Activated naive CD4-positive, alpha-beta T cell (primary cell): Measurements from ENCODE around the gene GRIA2.

Experiments used
- DNase-seq, 4 experiments: peaks; one replicate each; lab custom pipeline; 2025; lab: John Stamatoyannopoulos, UW

Gene GRIA2

DNA sequence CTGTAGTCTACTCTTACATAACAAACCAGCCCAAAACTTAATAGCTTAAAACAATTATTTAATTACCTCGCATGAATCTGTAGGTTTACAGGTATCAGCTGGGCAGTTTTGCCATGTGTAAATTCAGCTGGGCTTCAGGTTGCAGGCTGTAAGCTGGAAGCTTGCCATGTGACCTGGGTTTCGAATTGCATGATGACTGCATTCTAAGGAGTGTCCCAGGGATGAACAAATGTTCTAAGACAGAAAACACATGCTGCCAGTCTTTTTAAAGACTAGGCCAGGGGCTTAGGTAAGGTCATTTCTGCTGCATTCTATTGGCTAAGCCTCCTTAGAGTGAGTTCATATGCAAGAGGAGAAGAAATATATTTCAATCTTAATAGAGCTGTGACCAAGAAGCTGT, 44.8 kb downstream of the GRIA2 start:
- no peak for DNase-seq

DNA sequence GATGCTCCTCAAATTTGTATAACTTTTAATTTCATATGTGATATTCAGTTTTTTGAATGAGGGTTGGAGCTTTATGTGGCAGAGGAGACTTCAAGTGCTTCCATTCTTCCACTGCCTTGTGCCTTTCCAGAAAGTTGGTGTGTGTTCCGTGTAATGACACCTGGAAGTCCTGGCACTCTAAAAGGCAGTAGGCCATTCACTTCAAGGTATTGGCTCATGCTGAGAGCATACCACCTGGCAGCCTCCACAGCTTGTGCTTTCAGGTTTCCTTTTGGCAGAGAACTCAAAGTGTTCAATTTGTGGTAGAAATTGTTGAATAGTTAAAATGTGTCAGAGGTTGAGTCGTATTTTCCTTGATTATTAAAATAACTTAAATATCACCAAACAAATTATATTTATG, 49.6 kb downstream of the GRIA2 start:
- DNase-seq, result no peak

DNA sequence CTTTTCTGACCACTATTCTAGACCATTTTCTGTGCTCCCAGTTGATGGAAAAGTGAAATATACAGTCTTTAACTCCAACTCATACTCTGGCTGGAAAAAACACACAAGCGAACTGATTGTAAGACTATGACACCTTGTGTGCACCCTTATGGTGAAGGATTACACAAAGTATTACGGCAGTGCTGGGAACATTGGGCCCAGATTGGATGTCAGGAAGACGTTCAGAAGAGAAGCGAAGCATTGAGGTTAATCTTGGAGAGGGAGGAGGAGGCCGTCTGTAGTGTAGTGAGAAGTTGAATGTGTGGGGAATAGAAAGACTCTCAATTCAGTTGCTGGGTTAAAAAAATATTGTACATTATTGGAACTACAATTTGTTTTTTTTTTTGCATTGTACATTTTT, 50.0 kb downstream of the GRIA2 start:
- DNase-seq, result no peak

DNA sequence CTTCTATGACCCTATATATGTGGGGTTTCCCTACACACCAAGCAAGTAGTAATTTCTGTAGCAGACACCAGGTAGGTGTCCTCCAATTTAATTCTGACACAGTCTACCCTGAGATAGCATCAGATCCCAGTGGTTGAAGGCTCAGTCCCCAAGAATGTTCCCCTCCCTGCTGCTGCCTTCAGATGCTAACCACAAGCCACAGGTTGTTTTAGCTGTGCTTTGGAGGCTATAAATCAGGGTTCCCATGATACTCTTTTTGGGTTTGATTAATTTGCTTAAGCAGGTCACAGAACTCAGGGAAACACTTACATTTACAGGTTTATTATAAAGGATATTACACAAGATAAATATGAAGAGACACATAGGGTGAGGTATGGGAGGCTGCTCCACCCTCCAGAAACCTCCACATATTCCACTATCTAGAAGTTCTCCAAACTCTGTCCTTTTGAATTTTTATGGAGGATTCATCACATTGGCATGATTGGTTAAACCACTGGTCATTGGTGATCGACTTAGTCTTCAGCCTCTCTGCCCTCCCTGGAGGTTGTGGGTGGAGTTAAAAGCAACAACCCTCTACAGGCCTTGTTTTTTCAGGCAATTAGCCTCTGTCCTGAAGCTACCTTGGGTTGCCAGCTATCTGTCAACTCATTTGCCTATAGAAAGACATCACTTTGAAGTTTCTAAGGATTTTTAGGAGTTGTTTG, 50.8 kb downstream of the GRIA2 start:
- no peak for DNase-seq

DNA sequence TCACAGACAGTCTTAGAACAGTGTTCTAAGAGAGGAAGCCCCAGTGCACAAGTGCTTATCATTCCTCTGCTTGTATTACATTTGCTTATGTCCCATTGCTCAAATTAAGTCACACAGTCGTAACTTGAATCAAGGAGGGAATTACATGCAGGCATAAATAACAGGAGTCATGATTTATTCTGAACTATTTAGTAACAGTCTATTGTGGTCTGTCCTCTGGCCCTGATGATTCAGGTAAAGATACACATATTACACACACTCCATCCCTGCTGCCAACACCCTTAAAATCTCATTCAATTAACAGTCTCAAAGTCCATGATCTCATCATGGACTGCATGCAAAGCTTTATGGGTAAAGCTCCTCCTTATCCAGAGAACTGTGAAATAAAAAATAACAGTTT, 60.1 kb downstream of the GRIA2 start:
- no peak for DNase-seq

DNA sequence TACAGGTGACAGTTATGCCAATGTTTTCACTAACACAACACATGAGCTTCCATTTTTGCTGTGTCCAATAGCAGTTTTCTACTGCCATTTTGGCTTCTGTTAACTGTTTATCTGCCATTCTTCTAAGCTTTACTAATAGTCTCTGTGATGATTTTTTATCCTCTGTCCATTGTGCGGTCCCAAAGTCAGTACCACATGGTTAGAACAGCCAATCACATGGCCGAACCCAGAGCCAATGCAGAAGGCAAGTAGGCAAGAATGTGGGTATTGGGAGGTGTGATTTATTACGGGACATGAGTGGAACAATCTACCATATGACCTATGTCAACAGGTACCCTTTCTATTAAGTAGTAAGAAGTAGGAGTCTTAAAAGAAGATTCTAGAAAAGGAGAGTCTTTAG, 61.5 kb downstream of the GRIA2 start:
- no peak for DNase-seq

- no peak for DNase-seq
These were observed 66.9 kb downstream of the GRIA2 start for GRCh38 chr4:157287445-157287844.

DNA sequence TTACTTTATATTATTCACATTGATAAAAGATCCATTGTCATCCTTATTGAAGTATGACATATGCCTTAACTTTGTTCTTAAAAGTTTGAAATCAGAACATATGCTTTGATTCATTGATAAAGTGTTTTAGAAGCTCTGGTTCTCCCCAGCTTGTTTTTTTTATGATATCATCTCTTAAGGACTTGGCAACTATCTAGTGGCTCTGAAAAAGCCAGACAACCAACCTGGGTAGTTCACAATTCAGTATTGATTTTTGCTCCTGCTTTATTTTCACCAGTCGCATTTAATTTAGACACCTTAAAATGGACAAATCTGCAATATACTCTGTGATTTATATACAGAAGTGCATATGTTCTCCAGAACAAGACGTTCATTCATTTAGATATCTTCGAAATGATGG, 70.1 kb downstream of the GRIA2 start:
- DNase-seq, result no peak

DNA sequence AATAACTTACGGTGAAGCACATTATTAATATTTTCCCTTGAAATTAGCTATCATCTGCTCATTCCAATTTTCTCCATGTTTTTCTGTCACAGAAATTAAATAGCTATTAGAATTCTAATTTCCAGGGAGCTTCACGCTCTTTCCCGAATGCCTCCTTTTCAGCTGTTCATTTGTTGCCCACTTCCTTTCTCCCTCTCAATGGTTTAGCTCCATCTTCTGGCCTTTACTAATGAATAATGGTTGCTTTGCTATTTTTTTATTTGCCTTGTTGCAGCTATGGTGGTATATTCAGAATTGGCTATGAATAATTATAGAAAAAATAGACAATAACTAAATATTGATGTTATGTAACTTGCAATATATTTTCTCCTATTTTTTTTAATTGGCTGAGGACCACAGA, 70.5 kb downstream of the GRIA2 start:
- DNase-seq, result no peak

- no peak for DNase-seq
These were observed 73.1 kb downstream of the GRIA2 start for GRCh38 chr4:157293673-157294072.

GRCh38 chr4:157294575-157294974, 74.0 kb downstream of the GRIA2 start:
- no peak for DNase-seq

GRCh38 chr4:157300701-157301100, 80.2 kb downstream of the GRIA2 start:
- DNase-seq, result no peak

- no peak for DNase-seq
These were observed 83.0 kb downstream of the GRIA2 start for GRCh38 chr4:157303471-157303960.

- no peak for DNase-seq
These were observed 84.2 kb downstream of the GRIA2 start for GRCh38 chr4:157304769-157305168.

DNA sequence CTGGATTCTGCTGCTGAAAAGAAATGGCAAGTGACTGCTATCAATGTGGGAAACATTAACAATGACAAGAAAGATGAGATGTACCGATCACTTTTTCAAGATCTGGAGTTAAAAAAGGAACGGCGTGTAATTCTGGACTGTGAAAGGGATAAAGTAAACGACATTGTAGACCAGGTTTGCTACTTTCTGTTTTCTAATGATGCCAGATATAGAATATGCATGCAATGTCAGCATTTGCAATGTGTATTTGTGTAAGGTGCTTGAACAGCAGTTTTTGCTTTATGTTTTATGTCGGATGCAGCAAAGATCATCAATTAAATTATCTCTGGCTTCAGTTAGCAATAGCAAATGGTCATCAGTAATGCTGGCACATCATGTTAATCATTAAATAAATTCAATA, 92.2 kb downstream of the GRIA2 start:
- no peak for DNase-seq

GRCh38 chr4:157314906-157315305, 94.4 kb downstream of the GRIA2 start:
- no peak for DNase-seq

- DNase-seq, result no peak
These were observed 95.4 kb downstream of the GRIA2 start for GRCh38 chr4:157315968-157316367.

GRCh38 chr4:157320092-157320491, 99.6 kb downstream of the GRIA2 start:
- no peak for DNase-seq

GRCh38 chr4:157327666-157328065, 107.1 kb downstream of the GRIA2 start:
- DNase-seq, result no peak

- no peak for DNase-seq
These were observed 137.4 kb downstream of the GRIA2 start for GRCh38 chr4:157357887-157358286.

GRCh38 chr4:157358439-157358838, 137.9 kb downstream of the GRIA2 start:
- DNase-seq, result no peak

- DNase-seq, result no peak
These were observed 138.3 kb downstream of the GRIA2 start for GRCh38 chr4:157358851-157359250.

DNA sequence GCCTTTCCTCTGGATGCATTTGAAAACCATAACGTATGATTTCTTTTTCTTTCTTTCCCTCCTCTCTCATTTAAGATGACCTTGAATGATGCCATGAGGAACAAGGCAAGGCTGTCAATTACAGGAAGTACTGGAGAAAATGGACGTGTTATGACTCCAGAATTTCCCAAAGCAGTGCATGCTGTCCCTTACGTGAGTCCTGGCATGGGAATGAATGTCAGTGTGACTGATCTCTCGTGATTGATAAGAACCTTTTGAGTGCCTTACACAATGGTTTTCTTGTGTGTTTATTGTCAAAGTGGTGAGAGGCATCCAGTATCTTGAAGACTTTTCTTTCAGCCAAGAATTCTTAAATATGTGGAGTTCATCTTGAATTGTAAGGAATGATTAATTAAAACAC, 142.8 kb downstream of the GRIA2 start:
- DNase-seq, result no peak

- DNase-seq, result no peak
These were observed 151.6 kb downstream of the GRIA2 start for GRCh38 chr4:157372154-157372553.
